NCI-H226 (cell line): ENCODE measurements around the gene ATP4B.
"Not testable (repeated sequence)": the region's sequence is repeated elsewhere in the genome, so short reads cannot be mapped to it uniquely, and the experiment has no call there.

Experiments used
- DNase-seq: peaks from one replicate; pipeline ENCODE4 v3.0.0-alpha.2; 2015

The ATP4B gene

GRCh38 chr13:113638806-113639205 is 19.2 kb downstream of the ATP4B start:
- no peak for DNase-seq

GRCh38 chr13:113638173-113638746 is 19.7 kb downstream of the ATP4B start:
- no peak for DNase-seq

GRCh38 chr13:113637262-113638160 is 20.5 kb downstream of the ATP4B start:
- no peak for DNase-seq

GRCh38 chr13:113636266-113636963 is 21.6 kb downstream of the ATP4B start:
- DNase-seq: no peak

GRCh38 chr13:113635709-113636108 is 22.3 kb downstream of the ATP4B start:
- DNase-seq: no peak

- DNase-seq: no peak
These were observed 23.0 kb downstream of the ATP4B start for GRCh38 chr13:113635048-113635420.

GRCh38 chr13:113634279-113635047 is 23.5 kb downstream of the ATP4B start:
- DNase-seq: no peak

GRCh38 chr13:113633485-113633873 is 24.5 kb downstream of the ATP4B start:
- DNase-seq: no peak

GRCh38 chr13:113632706-113633484 is 25.1 kb downstream of the ATP4B start:
- DNase-seq: no peak

- no peak for DNase-seq
These were observed 26.5 kb downstream of the ATP4B start for GRCh38 chr13:113631341-113632095.

- DNase-seq: no peak
These were observed 27.2 kb downstream of the ATP4B start for GRCh38 chr13:113630804-113631203.

- no peak for DNase-seq
These were observed 27.7 kb downstream of the ATP4B start for GRCh38 chr13:113630296-113630695.

GRCh38 chr13:113629866-113630265 is 28.1 kb downstream of the ATP4B start:
- DNase-seq: no peak

GRCh38 chr13:113628291-113629270 is 29.4 kb downstream of the ATP4B start:
- DNase-seq: no peak

- DNase-seq: no peak
These were observed 30.9 kb downstream of the ATP4B start for GRCh38 chr13:113627136-113627535.

- no peak for DNase-seq
These were observed 31.9 kb downstream of the ATP4B start for GRCh38 chr13:113625965-113626721.

GRCh38 chr13:113624640-113625304 is 33.2 kb downstream of the ATP4B start:
- not testable (repeated sequence) for DNase-seq

GRCh38 chr13:113624235-113624587 is 33.8 kb downstream of the ATP4B start:
- no peak for DNase-seq
